ENCODE results near the gene PPFIBP2. TPM values are rescaled to one million over a fixed set of nuclear protein-coding genes. Genes with fewer than 3 reads are reported as not detected.
A peak's percentile ranks its signal among the peaks of the same experiment; 100 is the strongest.

PPFIBP2 gene
- total RNA-seq, 2 experiments from 2014 or later, result 102 to 182 TPM

DNA sequence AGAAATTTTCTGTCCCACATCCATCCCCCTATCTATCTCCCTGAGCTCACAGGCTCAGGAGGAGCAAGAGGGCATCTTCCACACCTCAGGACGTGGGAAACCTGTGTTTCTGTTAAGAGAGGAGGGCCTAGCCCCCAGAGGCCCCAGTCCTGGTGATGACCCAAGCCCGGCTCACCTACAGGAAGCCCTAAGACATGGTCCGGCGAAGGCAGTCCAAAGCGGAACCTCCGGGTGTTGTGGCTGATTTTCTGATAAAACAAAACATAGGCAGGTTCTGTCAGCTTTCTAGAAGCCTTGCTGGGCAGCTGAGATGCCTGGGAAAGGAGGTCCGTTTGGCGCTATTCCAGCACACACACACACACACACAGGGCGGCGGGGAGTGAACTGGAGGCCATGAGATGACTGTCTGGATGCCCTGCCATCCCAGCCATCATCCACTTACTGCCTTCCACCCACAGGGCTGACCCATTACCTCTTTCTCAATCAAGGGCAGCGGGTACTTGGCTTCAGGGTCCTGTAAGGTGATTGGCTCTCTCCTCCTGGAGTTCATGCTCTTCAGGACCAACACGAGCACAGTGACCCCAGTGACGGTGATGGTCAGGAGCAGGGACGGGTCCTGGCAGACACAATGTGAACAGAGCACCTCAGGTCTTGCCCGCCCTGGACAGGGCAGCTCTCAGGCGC, 158.6 kb downstream of the PPFIBP2 start:
- intact Hi-C loops (cut with micrococcal nuclease; ENCODE audit: unreplicated experiment), result no loop called here
- Histone ChIP-seq H3K9me2 (ENCODE audit: insufficient read depth, low read length) (no peaks in the 10 kb centered on the region), H3K4me2 (ENCODE audit: low read length) (no peak overlapping the region; the same call in 1 of the 2 replicates), H2AFZ (ENCODE audit: low read length) (no peak overlapping the region), H3K4me3 (ENCODE audit: low read depth, low read length, poor library complexity, severe bottlenecking) (no peak overlapping the region), H4K20me1 (ENCODE audit: insufficient read depth, low read length) (no peaks in the 10 kb centered on the region), H3K4me1 (ENCODE audit: insufficient read depth, low read length, poor library complexity, severe bottlenecking) (no peaks in the 10 kb centered on the region), H3K36me3 (ENCODE audit: insufficient read depth, low read length) (peaks cover 22% of the 10 kb centered on the region), H3K27ac (ENCODE audit: low read depth, low read length, poor library complexity, severe bottlenecking) (no peak overlapping the region), H3K79me2 (ENCODE audit: insufficient read depth, low read depth, low read length) (no peaks in the 10 kb centered on the region), H3K9me3 (ENCODE audit: low read length) (no peaks in the 10 kb centered on the region)
- no peak for DNase-seq (ENCODE audit: low spot score)
- no peak for TF ChIP-seq CTCF (conservative IDR thresholded peaks at IDR 0.05; ENCODE audit: low read length)
- TF ChIP-seq EZH2phosphoT487 (IDR thresholded peaks at IDR 0.05; ENCODE audit: borderline replicate concordance, low read depth, low read length), result no peak
- ChIA-PET CTCF (ENCODE audit: unreplicated experiment) (no interaction called here), POLR2A (no interaction called here)
- no TSS peak for BruUV-seq (replicated peaks)

GRCh38 chr11:7672960-7673723, 159.3 kb downstream of the PPFIBP2 start, which contains the start of gene CYB5R2:
CYB5R2 (minus strand) TSS chr11:7673500; CDS start chr11:7672825, 675 bp downstream.
- no peak for TF ChIP-seq CTCF (conservative IDR thresholded peaks at IDR 0.05; ENCODE audit: low read length)
- TF ChIP-seq EZH2phosphoT487 (IDR thresholded peaks at IDR 0.05; ENCODE audit: borderline replicate concordance, low read depth, low read length), result no peak
- Histone ChIP-seq H4K20me1 (ENCODE audit: insufficient read depth, low read length) (no peaks in the 10 kb centered on the region), H3K36me3 (ENCODE audit: insufficient read depth, low read length) (peaks cover 14% of the 10 kb centered on the region), H2AFZ (ENCODE audit: low read length) (no peak within 1 kb of the TSS), H3K4me3 (ENCODE audit: low read depth, low read length, poor library complexity, severe bottlenecking) (no peak within 1 kb of the TSS), H3K4me1 (ENCODE audit: insufficient read depth, low read length, poor library complexity, severe bottlenecking) (no peaks in the 10 kb centered on the region), H3K27ac (ENCODE audit: low read depth, low read length, poor library complexity, severe bottlenecking) (no peak within 1 kb of the TSS), H3K9me3 (ENCODE audit: low read length) (no peaks in the 10 kb centered on the region), H3K9me2 (ENCODE audit: insufficient read depth, low read length) (no peaks in the 10 kb centered on the region), H3K4me2 (ENCODE audit: low read length) (peak within 1 kb of the TSS; percentile 20; the same call in 1 of the 2 replicates), H3K79me2 (ENCODE audit: insufficient read depth, low read depth, low read length) (no peaks in the 10 kb centered on the region)
- BruUV-seq (replicated peaks), result no TSS peak
- intact Hi-C loops (cut with micrococcal nuclease; ENCODE audit: unreplicated experiment), result no loop called here
- no peak for DNase-seq (ENCODE audit: low spot score)
- CTCF ChIA-PET (ENCODE audit: unreplicated experiment), result no interaction called here
- POLR2A ChIA-PET, result no interaction called here
